Measurements from ENCODE around the gene ARSJ.

ARSJ gene

GRCh38 chr4:113908829-113909228 lies 70.6 kb downstream of the ARSJ start:
- DNase-seq (ENCODE audit: low read depth, low spot score): no peak
- no peak overlapping the region for H3K27ac ChIP-seq

- H3K27ac ChIP-seq: no peak overlapping the region
- DNase-seq (ENCODE audit: low read depth, low spot score): no peak
These were observed 71.9 kb downstream of the ARSJ start for GRCh38 chr4:113907559-113907958.

GRCh38 chr4:113905301-113905700 lies 74.1 kb downstream of the ARSJ start:
- no peak overlapping the region for H3K27ac ChIP-seq
- no peak for DNase-seq (ENCODE audit: low read depth, low spot score)

- H3K27ac ChIP-seq: no peak overlapping the region
- DNase-seq (ENCODE audit: low read depth, low spot score): no peak
These were observed 74.6 kb downstream of the ARSJ start for GRCh38 chr4:113904877-113905276.

GRCh38 chr4:113901994-113902787 lies 77.3 kb downstream of the ARSJ start:
- no peak overlapping the region for H3K27ac ChIP-seq

GRCh38 chr4:113899271-113900070 lies 80.0 kb downstream of the ARSJ start:
- H3K27ac ChIP-seq: no peak overlapping the region
- no peak for DNase-seq (ENCODE audit: low read depth, low spot score)

More at GRCh38 chr4:113901994-113902787, 77.3 kb downstream of the ARSJ start:
- no peak for DNase-seq (ENCODE audit: low read depth, low spot score)

- H3K27ac ChIP-seq: no peak overlapping the region
- DNase-seq (ENCODE audit: low read depth, low spot score): no peak
These were observed 85.9 kb downstream of the ARSJ start for GRCh38 chr4:113893546-113893945.

- DNase-seq (ENCODE audit: low read depth, low spot score): no peak
- H3K27ac ChIP-seq: no peak overlapping the region
These were observed 91.4 kb downstream of the ARSJ start for GRCh38 chr4:113888006-113888405.

- no peak for DNase-seq (ENCODE audit: low read depth, low spot score)
- no peak overlapping the region for H3K27ac ChIP-seq
These were observed 94.2 kb downstream of the ARSJ start for GRCh38 chr4:113885291-113885690.

GRCh38 chr4:113884655-113885054 lies 94.8 kb downstream of the ARSJ start:
- DNase-seq (ENCODE audit: low read depth, low spot score): no peak
- no peak overlapping the region for H3K27ac ChIP-seq

GRCh38 chr4:113882668-113883067 lies 96.8 kb downstream of the ARSJ start:
- DNase-seq (ENCODE audit: low read depth, low spot score): no peak
- no peak overlapping the region for H3K27ac ChIP-seq

GRCh38 chr4:113881256-113881655 lies 98.2 kb downstream of the ARSJ start:
- DNase-seq (ENCODE audit: low read depth, low spot score): no peak
- H3K27ac ChIP-seq: no peak overlapping the region

- DNase-seq (ENCODE audit: low read depth, low spot score): no peak
- H3K27ac ChIP-seq: no peak overlapping the region
These were observed 99.0 kb downstream of the ARSJ start for GRCh38 chr4:113880240-113881028.

- no peak for DNase-seq (ENCODE audit: low read depth, low spot score)
- H3K27ac ChIP-seq: no peak overlapping the region
These were observed 100.8 kb downstream of the ARSJ start for GRCh38 chr4:113878668-113879067.

- H3K27ac ChIP-seq: no peak overlapping the region
- DNase-seq (ENCODE audit: low read depth, low spot score): no peak
These were observed 105.0 kb downstream of the ARSJ start for GRCh38 chr4:113874480-113874879.

- no peak overlapping the region for H3K27ac ChIP-seq
- DNase-seq (ENCODE audit: low read depth, low spot score): no peak
These were observed 105.9 kb downstream of the ARSJ start for GRCh38 chr4:113873508-113873907.

GRCh38 chr4:113872426-113873260 lies 106.8 kb downstream of the ARSJ start:
- DNase-seq (ENCODE audit: low read depth, low spot score): no peak
- no peak overlapping the region for H3K27ac ChIP-seq

- H3K27ac ChIP-seq: no peak overlapping the region
- DNase-seq (ENCODE audit: low read depth, low spot score): no peak
These were observed 108.4 kb downstream of the ARSJ start for GRCh38 chr4:113871080-113871479.

- DNase-seq (ENCODE audit: low read depth, low spot score): peak; percentile 66
- H3K27ac ChIP-seq: peak overlapping the region; percentile 43
These were observed 109.6 kb downstream of the ARSJ start for GRCh38 chr4:113869743-113870375.
